Inferior parietal cortex (tissue), 1 donor: ENCODE measurements around the gene ARL8A.
"Not testable (repeated sequence)": the region's sequence is repeated elsewhere in the genome, so short reads cannot be mapped to it uniquely, and the experiment has no call there.

ENCODE experiments used
- DNase-seq: peaks from one replicate; pipeline ENCODE4 v3.0.0-alpha.2; 2016; ENCODE audit errors: extremely low spot score

ARL8A gene

GRCh38 chr1:202173993-202174392 lies 29.5 kb upstream of the ARL8A start:
- no peak for DNase-seq

DNA sequence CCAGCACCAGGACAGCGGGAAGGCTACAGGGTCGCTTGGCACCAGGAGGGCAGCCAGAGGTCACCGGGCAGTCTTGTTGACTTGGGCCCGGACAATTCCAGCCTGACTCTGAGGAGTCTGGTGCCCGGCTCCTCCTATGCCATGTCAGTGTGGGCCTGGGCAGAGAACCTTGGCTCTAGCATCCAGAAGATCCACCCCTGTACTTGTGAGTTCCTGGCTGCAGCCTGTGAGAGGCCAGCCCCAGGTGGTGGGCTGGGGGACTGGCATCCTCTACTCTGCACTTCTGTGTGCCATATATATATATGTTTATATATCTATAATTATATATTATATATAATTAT lies 27.4 kb upstream of the ARL8A start:
- DNase-seq, result no peak

GRCh38 chr1:202171292-202172014 lies 26.9 kb upstream of the ARL8A start:
- no peak for DNase-seq

GRCh38 chr1:202170726-202171125 lies 26.2 kb upstream of the ARL8A start:
- DNase-seq, result no peak

DNA sequence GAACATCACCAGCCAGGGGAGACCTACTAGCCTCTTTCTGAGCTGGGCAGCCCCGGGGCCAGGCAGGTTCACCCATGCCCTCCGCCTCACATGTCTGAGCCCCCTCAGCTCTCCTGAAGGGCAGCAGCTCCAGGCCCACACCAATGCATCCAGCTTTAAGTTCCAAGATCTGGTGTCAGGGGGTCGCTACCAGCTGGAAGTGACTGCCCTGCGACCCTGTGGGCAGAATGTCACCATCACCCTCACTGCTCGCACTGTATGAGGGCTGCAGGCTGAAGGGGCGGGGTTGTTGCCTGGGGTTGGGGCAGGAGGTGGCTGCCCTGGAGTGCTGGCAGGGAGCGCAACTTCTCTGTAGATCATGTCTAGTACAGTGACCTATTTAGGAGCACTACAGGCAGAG lies 24.3 kb upstream of the ARL8A start:
- DNase-seq, result no peak

GRCh38 chr1:202167708-202168415 lies 23.3 kb upstream of the ARL8A start:
- DNase-seq, result no peak

GRCh38 chr1:202167054-202167453 lies 22.5 kb upstream of the ARL8A start:
- not testable (repeated sequence) for DNase-seq

DNA sequence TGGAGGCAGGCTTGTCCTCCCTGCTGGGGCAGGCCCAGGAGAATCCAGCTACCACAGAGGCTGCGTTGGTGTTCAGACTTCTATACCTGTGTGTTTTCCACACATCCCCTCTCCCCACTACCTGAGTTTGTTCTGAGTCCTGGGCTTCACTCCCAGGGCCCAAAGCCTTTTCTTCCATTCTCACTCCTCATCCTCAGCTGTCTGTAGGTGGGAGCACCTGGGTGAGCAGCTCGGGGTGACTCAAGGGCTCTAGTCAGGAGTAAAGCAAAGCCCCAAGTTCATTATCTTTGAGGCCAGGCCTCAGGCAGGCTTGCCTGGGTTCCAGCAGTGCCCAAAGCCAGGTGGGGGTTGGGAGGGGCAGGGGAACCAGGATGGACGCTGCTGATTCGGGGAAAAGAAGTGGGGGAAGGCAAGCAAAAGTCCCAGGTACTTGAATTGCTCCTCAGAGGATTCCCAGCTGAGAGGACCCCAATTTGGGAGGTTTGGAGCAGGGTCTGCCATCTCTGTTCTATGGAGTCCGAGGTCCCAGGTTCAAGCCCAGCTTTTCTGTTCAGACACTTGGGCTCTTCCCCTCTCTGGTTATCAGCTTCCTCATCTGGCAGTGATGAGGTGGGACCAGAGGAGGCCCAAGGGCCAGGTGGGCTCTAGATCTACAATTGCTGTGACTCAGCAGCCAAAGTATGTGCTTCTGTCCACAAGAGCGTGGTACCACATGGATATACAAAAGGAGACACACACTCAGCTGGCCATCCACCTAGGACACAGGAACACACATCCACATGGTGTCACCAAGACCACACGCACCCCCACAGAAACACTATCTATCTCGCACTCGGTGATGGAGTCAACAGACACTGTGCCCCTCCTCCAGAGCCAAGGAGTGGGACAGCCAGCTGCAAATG lies 21.7 kb upstream of the ARL8A start:
- no peak for DNase-seq

DNA sequence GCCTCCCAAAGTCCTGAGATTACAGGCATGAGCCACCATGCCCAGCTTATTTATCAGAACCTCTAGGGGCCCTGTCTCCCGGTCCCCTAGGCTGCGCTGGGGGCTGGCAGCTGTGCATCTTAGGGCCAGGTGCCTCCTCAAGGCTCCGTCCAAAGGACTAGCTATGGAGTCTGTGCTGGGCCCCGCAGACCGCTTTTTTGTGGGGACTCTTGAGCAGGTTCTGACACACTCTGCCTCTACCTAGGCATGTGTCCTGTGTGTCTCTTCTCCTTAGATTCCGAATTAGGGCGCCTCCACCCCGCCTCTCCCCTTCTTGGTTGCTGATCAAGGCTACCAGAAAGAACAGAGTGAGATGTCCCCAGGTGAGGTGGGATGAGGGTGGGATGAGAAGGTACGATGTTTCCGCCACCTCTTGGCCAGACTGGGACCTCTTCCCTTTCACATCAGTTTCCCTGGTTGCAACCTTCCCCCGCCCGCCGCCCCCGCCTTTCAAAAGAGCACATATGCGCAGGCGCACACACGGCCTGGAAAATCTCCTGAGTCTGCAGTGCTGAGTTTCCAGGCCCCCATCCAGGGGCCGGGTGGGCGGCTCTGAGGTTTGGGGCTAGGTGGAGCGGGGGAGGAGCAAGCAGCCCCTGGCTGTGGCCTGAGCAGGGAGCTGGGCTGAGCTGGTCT lies 20.9 kb upstream of the ARL8A start:
- no peak for DNase-seq

- DNase-seq, result no peak
Measured at GRCh38 chr1:202164271-202165037, 19.9 kb upstream of the ARL8A start.

GRCh38 chr1:202163281-202164270 lies 19.0 kb upstream of the ARL8A start:
- DNase-seq, result no peak

GRCh38 chr1:202162418-202163280 lies 18.1 kb upstream of the ARL8A start:
- DNase-seq, result no peak

DNA sequence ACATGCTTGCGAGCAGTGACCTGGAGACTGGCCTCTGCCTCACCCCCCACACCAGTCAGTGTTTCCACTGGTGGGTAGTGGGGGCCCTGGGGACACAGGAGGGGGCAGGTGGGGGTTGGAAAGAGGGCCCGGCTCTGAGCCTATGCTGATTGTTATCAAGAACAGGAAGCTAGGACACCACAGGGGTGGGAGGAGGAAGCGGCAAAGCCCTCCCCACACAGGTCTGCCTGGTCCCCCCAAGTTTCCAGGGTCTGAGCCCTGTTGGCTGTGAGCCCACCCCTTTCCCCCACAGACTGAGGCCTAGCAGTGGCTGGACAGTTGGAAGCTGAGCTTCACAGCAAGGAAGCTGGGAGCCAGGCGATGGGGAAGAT lies 17.5 kb upstream of the ARL8A start:
- no peak for DNase-seq

DNA sequence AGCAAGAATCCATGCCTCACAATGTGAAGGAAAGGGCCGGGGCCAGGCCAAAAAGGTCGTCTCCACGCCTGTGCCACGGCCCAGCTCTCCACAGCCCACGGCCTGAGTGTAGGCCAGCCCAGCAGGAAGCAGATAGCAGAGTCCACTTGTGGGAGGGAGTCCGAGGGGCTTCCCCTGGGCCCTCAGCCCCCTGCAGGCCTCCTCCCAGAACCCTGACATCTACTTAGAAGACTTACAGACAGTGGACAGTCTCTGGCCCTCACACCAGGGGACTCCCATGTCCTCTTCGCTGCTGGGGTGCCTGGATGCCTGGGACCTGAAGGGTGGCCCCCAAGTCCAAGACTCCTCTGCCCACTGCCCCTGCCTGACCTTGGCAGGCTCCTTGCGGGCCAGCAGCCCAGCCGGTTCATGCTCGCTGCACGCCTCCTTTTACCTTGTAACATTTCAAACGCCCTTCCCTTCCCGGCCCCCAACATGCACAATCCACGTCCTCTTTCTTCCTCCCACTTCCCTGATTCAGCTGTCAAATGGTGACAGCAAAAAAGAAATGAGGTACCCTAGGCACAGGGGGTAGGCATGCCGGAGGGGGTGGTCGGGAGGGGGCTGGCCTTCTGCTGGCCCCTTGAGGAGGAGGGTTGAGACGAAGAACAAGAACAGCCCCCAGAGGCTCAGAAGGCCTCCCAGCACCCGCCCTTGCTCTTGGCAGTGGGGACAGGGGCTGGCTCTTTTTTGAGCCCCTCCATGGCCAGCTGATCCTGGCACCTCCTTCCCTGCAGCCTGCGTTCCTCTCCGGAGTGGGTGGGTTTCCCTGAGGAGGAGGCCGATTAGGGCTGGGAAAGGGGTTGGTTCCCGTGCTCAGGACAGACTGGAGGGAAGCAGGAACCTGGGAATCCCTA lies 16.9 kb upstream of the ARL8A start:
- DNase-seq, result no peak

- DNase-seq, result no peak
Measured at GRCh38 chr1:202160377-202160940, 15.9 kb upstream of the ARL8A start, which contains the start of gene PTPN7. PTPN7 (minus strand) TSS chr1:202160602; CDS start chr1:202159402, 1,200 bp downstream.

DNA sequence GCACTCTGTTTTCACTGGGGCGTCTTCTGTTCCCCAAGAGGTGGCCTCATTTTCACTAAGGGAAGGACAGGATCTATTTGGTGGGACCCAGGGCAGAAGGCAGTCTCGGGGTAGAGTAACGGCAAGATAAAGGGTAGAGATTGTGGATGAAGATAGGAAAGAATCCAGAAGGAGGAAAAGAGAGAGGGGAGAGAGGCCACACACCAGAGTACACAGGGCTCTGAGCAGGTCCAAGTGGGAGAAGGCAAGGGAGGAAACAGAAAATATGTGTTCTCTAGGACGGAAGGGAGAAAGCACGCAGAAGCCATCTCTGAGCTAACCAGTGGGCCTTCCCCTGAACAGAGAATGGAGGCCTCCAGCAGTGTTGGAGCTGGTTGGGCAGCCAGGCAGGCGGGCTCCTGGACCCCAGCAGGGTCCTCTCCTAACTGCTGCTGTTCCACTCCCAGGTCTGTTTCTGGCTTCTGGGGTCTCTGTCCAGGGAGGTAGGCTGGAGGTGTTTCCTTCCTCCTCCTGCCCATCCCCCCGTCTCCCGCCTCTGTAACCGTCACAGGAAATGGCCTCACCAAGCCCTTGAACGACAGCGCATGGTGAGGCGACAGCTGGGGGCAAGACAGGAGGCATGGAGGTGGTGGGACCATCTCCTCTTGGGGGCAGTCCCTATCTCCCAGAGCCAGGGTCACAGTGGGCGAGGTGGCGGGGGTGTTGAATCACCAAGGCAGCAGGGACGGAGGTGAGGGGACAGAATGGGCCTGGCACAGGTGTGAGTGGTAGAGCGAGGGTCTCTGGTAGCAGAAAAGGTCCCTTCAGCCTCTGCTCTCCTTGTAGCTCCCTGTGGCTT lies 15.2 kb upstream of the ARL8A start:
- DNase-seq, result no peak
